Stomach smooth muscle (tissue), 2 donors: Measurements from ENCODE around the gene LRRC15.

ENCODE experiments used
- H3K27ac ChIP-seq: one replicate; pipeline ENCODE4 v1.7.0; 2013; ENCODE audit warnings: mild to moderate bottlenecking, low read length, inconsistent platforms
- H3K27me3 ChIP-seq, 2 donors: one replicate each; pipeline ENCODE4 v1.7.0; 2013; ENCODE audit warnings: low read length in 2 of 2; ENCODE audit not compliant: insufficient read depth in 2 of 2, control insufficient read depth in 1 of 2
- H3K36me3 ChIP-seq, 2 donors: one replicate each; pipeline ENCODE4 v1.7.0; 2013; ENCODE audit warnings: low read length in 2 of 2; ENCODE audit not compliant: control insufficient read depth in 2 of 2, insufficient read depth in 2 of 2
- H3K4me1 ChIP-seq: one replicate; pipeline ENCODE4 v1.7.0; 2013; ENCODE audit warnings: low read length; ENCODE audit not compliant: control insufficient read depth, insufficient read depth
- H3K4me3 ChIP-seq, 2 donors: one replicate each; pipeline ENCODE4 v1.7.0; 2013; ENCODE audit warnings: low read length in 2 of 2
- H3K9ac ChIP-seq, 2 donors: one replicate each; pipeline ENCODE4 v1.7.0; 2013; ENCODE audit warnings: low read length in 2 of 2, mild to moderate bottlenecking in 1 of 2
- H3K9me3 ChIP-seq, 2 donors: one replicate each; pipeline ENCODE4 v1.7.0; 2013; ENCODE audit warnings: low read length in 2 of 2; ENCODE audit not compliant: control insufficient read depth in 2 of 2
- donor health status: healthy.
- donor health status: Pancreatic carcinoma.

Gene LRRC15

DNA sequence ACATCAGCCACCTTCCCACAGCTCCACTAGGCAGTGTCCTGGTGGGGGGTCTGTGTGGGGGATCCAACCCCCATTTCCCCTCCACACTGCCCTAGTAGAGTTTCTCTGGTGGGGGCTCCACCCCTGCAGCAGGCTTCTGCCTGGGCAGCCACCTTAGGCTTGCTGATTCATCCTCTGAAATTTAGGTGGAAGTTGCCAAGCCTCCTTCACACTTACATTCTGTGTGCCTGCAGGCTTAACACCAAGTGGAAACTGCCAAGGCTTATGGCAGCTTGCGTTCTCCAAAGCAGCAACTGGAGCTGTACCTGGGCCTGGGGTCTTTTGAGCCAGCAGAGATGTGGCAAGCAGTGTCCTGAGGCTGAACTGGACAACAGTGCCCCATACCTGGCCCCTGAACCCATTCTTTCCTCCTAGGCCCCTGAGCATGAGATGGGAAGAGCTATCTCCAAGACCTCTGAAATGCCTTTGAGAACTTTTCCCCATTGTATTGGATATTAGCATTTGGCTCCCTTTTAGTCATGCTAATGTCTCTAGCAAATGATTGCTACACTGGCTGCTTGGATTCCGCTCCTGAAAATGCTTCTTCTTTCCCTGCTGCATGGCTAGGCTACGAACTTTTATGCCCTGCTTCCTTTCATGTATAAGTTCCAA, 50.9 kb downstream of the LRRC15 start:
- no peak overlapping the region for H3K9ac ChIP-seq
- H3K27ac ChIP-seq, result no peak overlapping the region
- H3K4me1 ChIP-seq, result peaks cover 22% of the 10 kb centered on the region
- peaks cover 2 to 7% of the 10 kb centered on the region in 2 donors for H3K9me3 ChIP-seq
- H3K36me3 ChIP-seq, result no peaks in the 10 kb centered on the region
- peaks cover 0 to 3% of the 10 kb centered on the region in 2 donors for H3K27me3 ChIP-seq
- no peak overlapping the region for H3K4me3 ChIP-seq

DNA sequence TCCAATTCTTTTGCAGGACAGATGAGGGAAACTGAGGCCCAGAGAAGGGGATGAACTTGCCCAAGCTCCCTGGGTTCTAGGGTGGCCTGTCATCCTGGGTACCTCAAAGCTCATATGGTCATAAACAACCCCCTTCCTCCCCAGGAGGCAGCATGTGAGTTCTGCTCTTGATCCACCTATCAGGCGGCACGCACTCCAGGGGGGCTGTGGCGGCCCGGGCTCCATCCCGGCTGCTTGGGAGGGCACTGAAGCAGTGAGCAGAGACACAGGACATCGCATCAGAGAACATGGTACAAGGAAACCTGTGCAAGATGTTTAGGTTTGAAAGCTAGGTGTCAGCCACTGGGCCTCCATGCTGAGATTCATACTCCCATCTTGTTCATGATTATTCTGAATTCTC, 52.6 kb downstream of the LRRC15 start:
- peaks cover 37% of the 10 kb centered on the region for H3K4me1 ChIP-seq

DNA sequence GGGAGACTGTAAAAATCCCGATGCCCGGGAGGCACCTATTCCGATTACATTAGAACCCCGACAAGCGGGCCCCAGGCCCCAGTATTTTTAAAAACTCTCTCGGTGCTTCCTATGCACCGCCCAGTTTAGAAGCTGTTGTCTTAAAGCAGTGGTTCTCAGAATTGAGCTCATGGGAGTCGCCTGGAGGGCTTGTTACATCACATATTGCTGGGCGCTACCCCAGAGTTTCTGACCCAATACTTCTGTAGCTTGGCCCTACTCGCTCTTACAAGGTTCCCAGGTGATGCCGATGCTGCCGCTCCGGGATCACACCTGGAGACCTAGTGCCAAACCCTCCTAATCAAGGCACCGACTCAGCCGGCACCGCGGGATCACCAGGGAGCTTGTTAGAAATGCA, 53.6 kb downstream of the LRRC15 start:
- Histone ChIP-seq H3K36me3 (no peaks in the 10 kb centered on the region), H3K9ac (peak overlapping the region in 1 of 2 donors; percentile 13), H3K27ac (no peak overlapping the region), H3K4me3 (peak overlapping the region in 1 of 2 donors; percentile 72), H3K9me3 (peaks cover 2 to 7% of the 10 kb centered on the region in 2 donors), H3K27me3 (peaks cover 0 to 3% of the 10 kb centered on the region in 2 donors), H3K4me1 (peaks cover 37% of the 10 kb centered on the region)

More for the DNA sequence above, 52.6 kb downstream of the LRRC15 start:
- Histone ChIP-seq H3K36me3 (no peaks in the 10 kb centered on the region), H3K27ac (no peak overlapping the region), H3K9me3 (peaks cover 2 to 7% of the 10 kb centered on the region in 2 donors), H3K4me3 (no peak overlapping the region), H3K27me3 (peaks cover 0 to 3% of the 10 kb centered on the region in 2 donors), H3K9ac (no peak overlapping the region)

DNA sequence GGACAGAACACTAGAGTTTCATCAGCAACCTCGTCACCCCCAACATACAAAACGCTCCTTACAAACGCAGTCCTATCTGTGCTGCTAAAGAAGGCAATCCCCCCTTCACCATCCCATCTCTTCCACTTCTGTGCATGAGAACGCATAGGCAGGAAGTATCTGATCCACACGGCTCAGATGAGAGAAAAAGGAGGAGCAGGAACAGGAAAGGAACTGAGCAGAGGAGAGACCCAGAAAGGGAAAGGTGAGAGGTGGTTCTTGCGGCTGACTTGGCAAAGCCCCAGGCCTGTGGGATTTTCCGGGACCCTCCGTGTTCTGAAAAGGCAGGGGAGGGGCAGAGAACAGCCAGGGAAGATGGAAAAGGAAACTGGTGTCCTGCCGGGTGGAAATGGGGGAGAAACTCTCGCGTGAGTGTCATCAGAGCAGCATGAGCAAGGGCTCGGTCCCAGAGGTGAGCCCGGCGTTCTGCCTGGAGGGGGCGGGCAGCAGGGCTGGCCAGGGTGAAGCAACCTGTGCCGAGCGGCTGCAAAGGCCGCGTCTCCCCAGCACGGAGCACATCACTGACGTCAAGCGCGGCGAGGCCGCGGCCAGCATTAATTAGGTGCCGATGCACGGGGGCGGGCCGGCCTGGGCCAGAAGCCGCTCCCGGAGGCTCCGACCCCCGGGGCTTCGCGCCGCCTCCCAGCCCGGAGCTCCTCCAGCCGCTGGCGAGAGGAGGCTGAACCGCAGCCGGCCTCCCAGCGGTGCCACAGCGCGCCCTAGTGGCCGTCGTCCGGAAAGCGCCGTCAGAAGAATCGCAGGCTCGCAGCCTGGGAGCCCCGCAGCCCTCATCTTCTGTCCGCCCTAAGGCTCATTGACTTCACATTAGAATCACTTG, 54.2 kb downstream of the LRRC15 start:
- Histone ChIP-seq H3K9me3 (peaks cover 2 to 7% of the 10 kb centered on the region in 2 donors), H3K36me3 (no peaks in the 10 kb centered on the region), H3K4me3 (peak overlapping the region; percentile 52 to 72), H3K4me1 (peaks cover 39% of the 10 kb centered on the region), H3K9ac (peak overlapping the region; percentile 45 to 47), H3K27ac (peak overlapping the region; percentile 49), H3K27me3 (peaks cover 0 to 3% of the 10 kb centered on the region in 2 donors)

DNA sequence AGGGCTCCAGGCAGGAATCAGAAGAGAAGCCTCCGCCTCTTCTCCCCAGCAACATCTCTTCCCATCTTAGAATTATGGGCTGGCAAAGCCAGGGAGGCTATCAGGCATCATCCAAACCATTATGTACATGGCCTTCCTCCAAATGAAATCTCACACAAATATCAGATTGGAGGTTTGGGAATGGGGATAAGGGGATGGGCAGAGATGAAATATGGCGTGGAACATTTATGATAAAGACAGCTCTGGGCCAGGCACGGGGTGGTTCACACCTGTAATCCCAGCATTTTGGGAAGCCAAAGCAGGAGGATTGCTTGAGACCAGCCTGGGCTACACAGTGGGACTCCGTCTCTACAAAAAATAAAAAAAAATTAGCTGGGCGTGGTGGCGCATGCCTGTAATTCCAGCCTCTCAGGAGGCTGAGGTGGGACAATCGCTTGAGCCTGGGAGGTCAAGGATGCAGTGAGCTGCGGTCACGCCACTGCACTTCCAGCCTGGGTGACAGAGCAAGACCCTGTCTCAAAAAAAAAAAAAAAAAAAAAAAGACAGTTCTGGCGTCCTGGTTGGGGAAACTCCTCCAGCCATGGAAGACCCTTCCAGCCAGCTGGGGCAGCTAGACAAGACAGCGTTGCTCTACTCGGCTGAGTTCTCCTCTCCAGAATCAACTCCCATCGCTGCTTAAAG, 55.0 kb downstream of the LRRC15 start:
- H3K27me3 ChIP-seq, result peaks cover 0 to 3% of the 10 kb centered on the region in 2 donors
- peak overlapping the region; percentile 49 for H3K27ac ChIP-seq
- peaks cover 2 to 6% of the 10 kb centered on the region in 2 donors for H3K9me3 ChIP-seq
- H3K4me3 ChIP-seq, result peak overlapping the region in 1 of 2 donors; percentile 72
- H3K4me1 ChIP-seq, result peaks cover 39% of the 10 kb centered on the region
- no peaks in the 10 kb centered on the region for H3K36me3 ChIP-seq
- H3K9ac ChIP-seq, result no peak overlapping the region

DNA sequence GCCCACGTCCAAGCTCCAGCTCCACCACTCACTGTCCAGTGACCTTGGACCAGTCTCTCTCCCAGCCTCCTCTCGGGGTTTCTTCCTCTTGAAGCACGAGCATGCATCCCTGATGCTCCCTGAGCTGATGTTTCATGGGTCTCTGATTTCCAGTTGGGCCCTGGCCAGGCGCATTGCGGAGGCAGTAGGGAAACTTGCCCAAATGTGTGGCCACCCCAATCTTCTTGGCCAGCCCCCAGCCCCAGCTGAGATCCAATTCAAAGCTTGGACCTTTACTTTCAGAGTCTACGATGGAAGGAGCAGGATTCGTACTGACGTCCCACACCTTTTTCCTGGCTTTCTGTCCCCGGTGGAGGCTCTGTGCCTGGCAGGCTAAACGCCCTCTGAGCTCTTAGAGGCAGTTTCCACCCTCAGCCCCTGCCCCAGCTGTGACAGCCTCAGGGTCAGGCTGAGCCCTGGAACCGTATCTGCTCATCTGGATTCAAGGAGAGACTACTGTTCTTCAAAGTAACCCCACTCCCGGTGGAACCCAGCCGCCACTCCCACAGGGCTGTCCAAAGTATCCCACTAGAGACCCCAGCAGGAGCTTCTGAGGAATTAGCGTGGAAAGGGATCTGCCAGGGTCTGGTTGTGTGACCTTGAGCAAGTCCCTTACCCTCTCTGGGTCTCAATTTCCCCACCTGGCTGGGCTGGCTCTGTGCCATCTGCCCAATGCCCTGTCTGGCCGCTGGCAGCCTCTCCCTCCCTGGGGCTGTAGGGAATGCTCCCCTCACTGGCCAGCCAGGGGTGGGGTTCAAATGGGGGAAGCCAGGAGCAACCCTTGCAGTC, 55.8 kb downstream of the LRRC15 start:
- H3K4me3 ChIP-seq, result no peak overlapping the region
- H3K4me1 ChIP-seq, result peaks cover 39% of the 10 kb centered on the region
- H3K36me3 ChIP-seq, result no peaks in the 10 kb centered on the region
- H3K9ac ChIP-seq, result peak overlapping the region in 1 of 2 donors; percentile 1
- peak overlapping the region; percentile 55 for H3K27ac ChIP-seq
- H3K9me3 ChIP-seq, result no peaks in the 10 kb centered on the region
- peaks cover 0 to 3% of the 10 kb centered on the region in 2 donors for H3K27me3 ChIP-seq

DNA sequence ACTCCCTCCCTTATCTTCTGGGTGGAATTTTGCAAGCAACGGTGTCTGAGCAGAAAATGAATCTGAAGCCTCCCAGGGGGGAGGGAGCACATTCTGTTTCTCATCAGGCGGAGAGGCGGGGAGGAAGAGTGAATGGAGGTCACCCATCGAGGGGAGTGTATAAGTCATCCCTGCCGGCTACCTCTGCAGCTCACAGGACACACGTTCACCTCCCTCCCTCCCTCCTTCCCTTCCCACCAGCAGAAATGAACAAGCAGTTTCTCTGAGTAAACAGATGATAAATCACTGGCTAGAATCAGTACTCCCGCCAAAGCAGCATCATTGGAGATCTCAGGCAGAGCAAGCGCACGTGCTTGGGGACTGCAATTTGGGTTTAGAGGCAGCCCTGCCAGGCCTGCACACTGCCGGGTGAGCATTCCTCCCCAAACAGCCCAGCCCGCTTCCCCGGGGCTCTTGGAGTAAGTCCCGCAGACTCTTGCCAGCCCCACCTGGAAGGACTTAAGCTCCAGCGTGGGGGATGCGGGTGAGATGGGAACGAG, 56.7 kb downstream of the LRRC15 start:
- peak overlapping the region in 1 of 2 donors; percentile 1 for H3K9ac ChIP-seq
- peaks cover 39% of the 10 kb centered on the region for H3K4me1 ChIP-seq
- peaks cover 0 to 2% of the 10 kb centered on the region in 2 donors for H3K27me3 ChIP-seq
- peak overlapping the region; percentile 55 for H3K27ac ChIP-seq
- no peaks in the 10 kb centered on the region for H3K36me3 ChIP-seq
- no peaks in the 10 kb centered on the region for H3K9me3 ChIP-seq
- H3K4me3 ChIP-seq, result peak overlapping the region; percentile 35 to 44

DNA sequence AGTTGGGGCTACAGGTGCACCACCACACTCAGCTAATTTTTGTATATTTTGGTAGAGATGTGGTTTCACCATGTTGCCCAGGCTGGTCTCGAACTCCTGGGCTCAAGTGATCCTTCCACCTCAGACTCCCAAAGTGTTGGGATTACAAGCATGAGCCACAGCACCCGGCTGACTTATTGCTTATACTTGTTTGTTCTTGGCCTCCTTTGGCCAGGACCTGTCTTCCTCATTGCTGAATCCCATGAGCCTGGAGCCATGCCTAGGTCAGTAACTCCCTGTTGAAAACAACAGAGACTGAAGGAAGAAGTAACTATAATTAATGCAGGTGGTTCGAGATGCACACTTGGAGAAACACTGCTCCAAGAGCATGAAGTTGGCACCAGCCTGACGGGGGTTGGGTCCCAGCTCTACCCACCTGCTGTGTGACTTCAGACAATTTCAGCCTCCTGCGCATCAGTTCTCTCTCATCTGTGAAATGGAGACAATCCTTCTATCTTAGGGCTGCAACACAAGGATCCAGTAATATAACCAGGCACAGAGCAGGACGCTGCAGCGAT, 57.3 kb downstream of the LRRC15 start:
- H3K4me1 ChIP-seq, result peaks cover 39% of the 10 kb centered on the region
- no peaks in the 10 kb centered on the region for H3K9me3 ChIP-seq
- H3K27ac ChIP-seq, result peak overlapping the region; percentile 55
- peak overlapping the region; percentile 35 to 44 for H3K4me3 ChIP-seq
- H3K9ac ChIP-seq, result no peak overlapping the region
- H3K27me3 ChIP-seq, result peaks cover 0 to 2% of the 10 kb centered on the region in 2 donors
- no peaks in the 10 kb centered on the region for H3K36me3 ChIP-seq

DNA sequence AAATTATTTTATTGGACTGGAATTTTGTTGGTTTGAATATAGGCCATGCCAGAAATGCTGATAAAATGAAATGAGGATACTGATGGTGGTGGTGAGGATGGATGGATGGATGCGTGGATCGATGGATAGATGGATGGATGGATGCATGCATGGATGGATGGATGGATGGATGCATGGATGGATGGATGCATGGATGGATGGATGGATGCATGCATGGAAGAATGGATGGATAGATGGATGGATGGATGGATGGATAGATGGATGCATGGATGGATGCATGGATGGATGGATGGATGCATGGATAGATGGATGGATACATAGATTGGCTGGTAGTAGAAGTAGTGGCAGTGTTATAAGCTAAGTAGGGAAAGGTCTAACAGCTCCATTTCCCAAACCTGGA, 58.5 kb downstream of the LRRC15 start:
- no peaks in the 10 kb centered on the region for H3K27me3 ChIP-seq
- H3K9me3 ChIP-seq, result no peaks in the 10 kb centered on the region
- peaks cover 37% of the 10 kb centered on the region for H3K4me1 ChIP-seq
- no peak overlapping the region for H3K4me3 ChIP-seq
- H3K27ac ChIP-seq, result no peak overlapping the region
- H3K36me3 ChIP-seq, result no peaks in the 10 kb centered on the region
- no peak overlapping the region for H3K9ac ChIP-seq
